HL-60 (cell line): ENCODE results near the gene RSPO1.

Source experiments
- CTCF ChIP-seq: IDR thresholded peaks from one replicate; pipeline ENCODE4 v1.5.1; 2011; ENCODE audit warnings: low read length, control low read depth, inconsistent platforms; ENCODE audit not compliant: insufficient read depth
- GABPA ChIP-seq: IDR thresholded peaks from 2 replicates; pipeline ENCODE4 v1.6.1; 2012; ENCODE audit warnings: low read depth
- POLR2AphosphoS5 ChIP-seq: IDR thresholded peaks from 2 replicates; pipeline ENCODE4 v1.6.1; 2012; ENCODE audit warnings: low read depth

GRCh38 chr1:37656881-37657280 is 22.2 kb upstream of the RSPO1 start:
- TF ChIP-seq CTCF, result no peak
- no peak for TF ChIP-seq GABPA
- no peak for TF ChIP-seq POLR2AphosphoS5
